K562 (cell line): ENCODE results near the gene LENEP. TPM values are rescaled to one million over a fixed set of nuclear protein-coding genes. Genes with fewer than 3 reads are reported as not detected.
A peak's percentile ranks its signal among the peaks of the same experiment; 100 is the strongest.

ENCODE experiments used
- ATF1 ChIP-seq, 2 experiments: fragments of 450-650 bp in 1 of 2; IDR thresholded peaks; 2 replicates each; pipeline ENCODE4 v1.6.1; 2016; ENCODE audit warnings: missing compliant biosample characterization in 1 of 2, missing genetic modification characterization in 1 of 2
- CHD7 ChIP-seq: fragments of 200-600 bp; sonication (generic); IDR thresholded peaks from one replicate; pipeline ENCODE4 v1.6.1; 2012; ENCODE audit warnings: mild to moderate bottlenecking, low read depth, low read length, inconsistent platforms
- DEAF1 ChIP-seq: fragments of 450-650 bp; formaldehyde crosslinking; IDR thresholded peaks from 2 replicates; pipeline ENCODE4 v1.4.0; 2020; ENCODE audit warnings: mild to moderate bottlenecking, moderate library complexity
- FOS ChIP-seq: IDR thresholded peaks from 3 replicates; pipeline ENCODE4 v1.6.1; 2011; ENCODE audit not compliant: insufficient read length; ENCODE audit errors: extremely low read depth
- HOMEZ ChIP-seq: fragments of 250-450 bp; sonication (Bioruptor Pico); IDR thresholded peaks from 2 replicates; pipeline ENCODE4 v1.4.0; 2020; ENCODE audit warnings: mild to moderate bottlenecking, moderate library complexity
- KDM5B ChIP-seq: fragments of 200-600 bp; sonication (generic); IDR thresholded peaks from 2 replicates; pipeline ENCODE4 v1.6.1; 2012; ENCODE audit warnings: low read depth, mild to moderate bottlenecking, moderate library complexity, low read length, control low read depth, inconsistent platforms; ENCODE audit not compliant: insufficient replicate concordance
- RBM14 ChIP-seq: fragments of 200-400 bp; formaldehyde crosslinking; IDR thresholded peaks from 2 replicates; pipeline ENCODE4 v1.6.1; 2018; ENCODE audit warnings: low read depth, mild to moderate bottlenecking, low read length, moderate library complexity, borderline replicate concordance; ENCODE audit not compliant: insufficient read depth
- SP1 ChIP-seq: sonication (generic); formaldehyde crosslinking; IDR thresholded peaks from 2 replicates; pipeline ENCODE4 v1.8.1; 2022; ENCODE audit warnings: mild to moderate bottlenecking, missing genetic modification reagents
- ZBTB43 ChIP-seq: sonication (generic); formaldehyde crosslinking; IDR thresholded peaks from 2 replicates; pipeline ENCODE4 v1.8.0; 2023; ENCODE audit warnings: mild to moderate bottlenecking, missing genetic modification reagents
- polyA plus RNA-seq, 8 experiments: library from polyadenylated mRNA; depleted of rRNA in 4 of 8; stranded (reverse) in 5 of 8; unstranded in 3 of 8; fragments of >200 nt; fragmentation: Nextera tagmentation in 2 of 8; fragmentation: Illumina TruSeq in 1 of 8; extraction: Ambion mirVana in 2 of 8; extraction: Trizol in 1 of 8; gene quantifications; 2 replicates each; pipeline versions ENCODE4 v1.2.1 to v1.2.3, GENCODE V29; 2011 to 2014; ENCODE audit warnings: inconsistent platforms in 1 of 8, missing spikeins in 1 of 8
- total RNA-seq, 7 experiments: library from RNA; depleted of rRNA in 6 of 7; stranded (reverse); fragments of >200 nt in 6 of 7; fragmentation: Illumina TruSeq in 2 of 7; extraction: Trizol in 2 of 7; gene quantifications; 2 replicates each; pipeline versions ENCODE4 v1.2.1 to v1.2.3, GENCODE V29; 2011 to 2021; ENCODE audit warnings: low replicate concordance in 1 of 7

Gene LENEP
- total and polyA plus RNA-seq, 9 of the 15 experiments (the other 6 are each of a cell fraction or from before 2014, with no cell fraction given): 0.23 to 0.87 (median 0.67) TPM; not detected in 5

GRCh38 chr1:155000726-155001424 is 7.5 kb downstream of the LENEP start (continued):
- TF ChIP-seq HOMEZ (CRISPR knock-in tag): 0 out of 2 replicates have a peak, but pooled peaks have one; percentile 18
- peak; percentile 60 for TF ChIP-seq KDM5B
- TF ChIP-seq FOS: no peak
- TF ChIP-seq RBM14: no peak
- no peak for TF ChIP-seq CHD7
- TF ChIP-seq ZBTB43 (CRISPR knock-in tag): no peak
- TF ChIP-seq SP1 (CRISPR knock-in tag): peak; percentile 89
- TF ChIP-seq DEAF1 (CRISPR knock-in tag): no peak
- TF ChIP-seq ATF1 (CRISPR knock-in tag; IDR thresholded peaks at IDR 0.05): no peak
- peak; percentile 87 for TF ChIP-seq ATF1 (tag; IDR thresholded peaks at IDR 0.05)
